ENCODE data around the gene PEAK3.

- no peak for TF ChIP-seq POLR2A (IDR thresholded peaks at IDR 0.05; ENCODE audit: low read length)
- TF ChIP-seq GATA1 (IDR thresholded peaks at IDR 0.05; ENCODE audit: low read depth, low read length) = no peak
Observed at GRCh38 chr19:2249880-2250765, 31.9 kb downstream of the PEAK3 start.
